Astrocyte (in vitro differentiated cells and primary cell): ENCODE results near the gene UBE2U. TPM values are rescaled to one million over a fixed set of nuclear protein-coding genes. Genes with fewer than 3 reads are reported as not detected.
A peak's percentile ranks its signal among the peaks of the same experiment; 100 is the strongest.
"Not testable (repeated sequence)": the region's sequence is repeated elsewhere in the genome, so short reads cannot be mapped to it uniquely, and the experiment has no call there.

ENCODE experiments used
- DNase-seq: peaks from one replicate; pipeline ENCODE4 v3.0.0-alpha.2; 2010; ENCODE audit warnings: low read depth
- FAIRE-seq: peaks from 2 replicates; lab custom pipeline; 2011; peaks lifted over from hg19 to GRCh38; lab: Jason Lieb, UNC
- H2AFZ ChIP-seq: 2 replicates; pipeline ENCODE4 v1.6.0; 2012; ENCODE audit warnings: low read depth, low read length, inconsistent platforms
- H3K27ac ChIP-seq: 2 replicates; pipeline ENCODE4 v1.5.1; 2011; ENCODE audit warnings: low read depth, low read length, inconsistent platforms
- H3K27me3 ChIP-seq: 2 replicates; pipeline ENCODE4 v1.6.0; 2011; ENCODE audit warnings: low read length, inconsistent platforms; ENCODE audit not compliant: insufficient read depth
- H3K36me3 ChIP-seq: 2 replicates; pipeline ENCODE4 v1.5.1; 2011; ENCODE audit warnings: low read length, inconsistent platforms; ENCODE audit not compliant: insufficient read depth
- H3K4me1 ChIP-seq: 2 replicates; pipeline ENCODE4 v1.5.1; 2011; ENCODE audit warnings: low read length, inconsistent platforms; ENCODE audit not compliant: insufficient read depth
- H3K4me2 ChIP-seq: 2 replicates; pipeline ENCODE4 v1.6.0; 2012; ENCODE audit warnings: low read length, inconsistent platforms
- H3K4me3 ChIP-seq: 2 replicates; pipeline ENCODE4 v1.5.1; 2011; ENCODE audit warnings: low read depth, mild to moderate bottlenecking, low read length, inconsistent platforms; ENCODE audit not compliant: insufficient read depth
- H3K79me2 ChIP-seq: 2 replicates; pipeline ENCODE4 v1.6.0; 2012; ENCODE audit warnings: mild to moderate bottlenecking, low read length, inconsistent platforms; ENCODE audit not compliant: insufficient read depth
- H3K9ac ChIP-seq: 2 replicates; pipeline ENCODE4 v1.6.0; 2012; ENCODE audit warnings: mild to moderate bottlenecking, low read length, inconsistent platforms
- H3K9me3 ChIP-seq: 2 replicates; pipeline ENCODE4 v1.5.1; 2012; ENCODE audit warnings: low read depth, mild to moderate bottlenecking, low read length, inconsistent platforms; ENCODE audit not compliant: insufficient read depth
- H4K20me1 ChIP-seq: 2 replicates; pipeline ENCODE4 v1.6.0; 2012; ENCODE audit warnings: low read length, inconsistent platforms; ENCODE audit not compliant: insufficient read depth
- H3K27ac Mint-ChIP-seq: one replicate; pipeline ENCODE4 v1.8.0; 2021; ENCODE audit warnings: mild to moderate bottlenecking, mixed read lengths; ENCODE audit not compliant: unreplicated experiment
- H3K27me3 Mint-ChIP-seq: one replicate; pipeline ENCODE4 v1.8.0; 2021; ENCODE audit warnings: low read depth, mixed read lengths; ENCODE audit not compliant: unreplicated experiment
- H3K36me3 Mint-ChIP-seq: one replicate; pipeline ENCODE4 v1.8.0; 2021; ENCODE audit warnings: low read depth, mixed read lengths; ENCODE audit not compliant: unreplicated experiment
- H3K4me1 Mint-ChIP-seq: one replicate; pipeline ENCODE4 v1.8.0; 2021; ENCODE audit warnings: low read depth, mixed read lengths; ENCODE audit not compliant: unreplicated experiment
- H3K4me3 Mint-ChIP-seq: one replicate; pipeline ENCODE4 v1.8.0; 2021; ENCODE audit warnings: mild to moderate bottlenecking, moderate library complexity, mixed read lengths; ENCODE audit not compliant: unreplicated experiment
- H3K9me3 Mint-ChIP-seq: one replicate; pipeline ENCODE4 v1.8.0; 2021; ENCODE audit warnings: mild to moderate bottlenecking, mixed read lengths; ENCODE audit not compliant: unreplicated experiment
- CTCF ChIP-seq: IDR thresholded peaks from 2 replicates; pipeline ENCODE4 v1.5.1; 2011; ENCODE audit warnings: low read depth, mild to moderate bottlenecking, inconsistent platforms, low read length, moderate library complexity; ENCODE audit not compliant: insufficient read depth
- EZH2 ChIP-seq: IDR thresholded peaks from 2 replicates; pipeline ENCODE4 v1.6.1; 2012; ENCODE audit warnings: mild to moderate bottlenecking, low read length, inconsistent platforms; ENCODE audit not compliant: insufficient read depth
- total RNA-seq: library from RNA; stranded (reverse); gene quantifications from 2 replicates; pipeline ENCODE4 v1.2.1, GENCODE V29; 2021

Gene UBE2U
- total RNA-seq, 1 donor from 2014 or later = not detected

- peak overlapping the region; percentile 13 for H3K4me3 ChIP-seq
- FAIRE-seq (peak; percentile 56), DNase-seq (no peak)
- no peaks in the 10 kb centered on the region for H3K9me3 Mint-ChIP-seq
- no peak overlapping the region for H3K9ac ChIP-seq
- H3K36me3 ChIP-seq = no peaks in the 10 kb centered on the region
- no peaks in the 10 kb centered on the region for H4K20me1 ChIP-seq
- H3K27me3 ChIP-seq = no peaks in the 10 kb centered on the region
- H2AFZ ChIP-seq = peak overlapping the region; percentile 59
- H3K27ac Mint-ChIP-seq = peak overlapping the region; percentile 71
- peak overlapping the region; percentile 69 for H3K4me2 ChIP-seq
- H3K27me3 Mint-ChIP-seq = no peaks in the 10 kb centered on the region
- H3K27ac ChIP-seq = no peak overlapping the region
- no peaks in the 10 kb centered on the region for H3K79me2 ChIP-seq
- peaks cover 5% of the 10 kb centered on the region for H3K4me1 ChIP-seq
- peaks cover 14% of the 10 kb centered on the region for H3K4me1 Mint-ChIP-seq
- no peaks in the 10 kb centered on the region for H3K9me3 ChIP-seq
- H3K4me3 Mint-ChIP-seq = no peak overlapping the region
- TF ChIP-seq EZH2 (no peak), CTCF (no peak)
- no peaks in the 10 kb centered on the region for H3K36me3 Mint-ChIP-seq
Observed at GRCh38 chr1:64245495-64245894, 42.1 kb downstream of the UBE2U start.

GRCh38 chr1:64246294-64246917, 43.0 kb downstream of the UBE2U start:
- Histone ChIP-seq H3K4me3 (no peak overlapping the region), H3K36me3 (no peaks in the 10 kb centered on the region), H3K4me1 (peaks cover 5% of the 10 kb centered on the region), H3K79me2 (no peaks in the 10 kb centered on the region), H3K9ac (no peak overlapping the region), H3K9me3 (no peaks in the 10 kb centered on the region), H4K20me1 (no peaks in the 10 kb centered on the region), H2AFZ (no peak overlapping the region), H3K27me3 (no peaks in the 10 kb centered on the region), H3K27ac (no peak overlapping the region), H3K4me2 (no peak overlapping the region)
- no peaks in the 10 kb centered on the region for H3K27me3 Mint-ChIP-seq
- H3K4me1 Mint-ChIP-seq = peaks cover 16% of the 10 kb centered on the region
- DNase-seq = peak; percentile 15
- no peak overlapping the region for H3K27ac Mint-ChIP-seq
- no peak overlapping the region for H3K4me3 Mint-ChIP-seq
- peak; percentile 79 for FAIRE-seq
- no peak for TF ChIP-seq EZH2
- TF ChIP-seq CTCF = peak; percentile 73
- no peaks in the 10 kb centered on the region for H3K36me3 Mint-ChIP-seq
- no peaks in the 10 kb centered on the region for H3K9me3 Mint-ChIP-seq

GRCh38 chr1:64248065-64248464, 44.6 kb downstream of the UBE2U start:
- no peaks in the 10 kb centered on the region for H3K27me3 ChIP-seq
- H3K36me3 ChIP-seq = no peaks in the 10 kb centered on the region
- no peak overlapping the region for H3K4me2 ChIP-seq
- Mint-ChIP-seq H3K27ac (peak overlapping the region; percentile 66), H3K27me3 (no peaks in the 10 kb centered on the region), H3K36me3 (no peaks in the 10 kb centered on the region), H3K4me1 (peaks cover 19% of the 10 kb centered on the region), H3K9me3 (peaks cover 2% of the 10 kb centered on the region), H3K4me3 (no peak overlapping the region)
- H3K9me3 ChIP-seq = no peaks in the 10 kb centered on the region
- DNase-seq (no peak), FAIRE-seq (no peak)
- no peaks in the 10 kb centered on the region for H4K20me1 ChIP-seq
- H3K79me2 ChIP-seq = no peaks in the 10 kb centered on the region
- H2AFZ ChIP-seq = no peak overlapping the region
- H3K9ac ChIP-seq = no peak overlapping the region
- H3K4me1 ChIP-seq = peaks cover 5% of the 10 kb centered on the region
- no peak overlapping the region for H3K27ac ChIP-seq
- no peak for TF ChIP-seq CTCF
- TF ChIP-seq EZH2 = no peak
- no peak overlapping the region for H3K4me3 ChIP-seq

- H3K4me2 ChIP-seq, H3K27me3 Mint-ChIP-seq, H3K27me3 ChIP-seq, DNase-seq, H3K4me3 ChIP-seq, H3K4me3 Mint-ChIP-seq, H3K9ac ChIP-seq, FAIRE-seq, H3K79me2 ChIP-seq, H3K4me1 ChIP-seq, H4K20me1 ChIP-seq, H3K27ac Mint-ChIP-seq, H3K9me3 ChIP-seq, H3K36me3 ChIP-seq, H2AFZ ChIP-seq, H3K27ac ChIP-seq, H3K36me3 Mint-ChIP-seq: not testable (repeated sequence)
- H3K9me3 Mint-ChIP-seq = peaks cover 11% of the 10 kb centered on the region
- H3K4me1 Mint-ChIP-seq = peaks cover 15% of the 10 kb centered on the region
Observed at GRCh38 chr1:64250472-64250871, 47.0 kb downstream of the UBE2U start.
